ENCODE measurements around the gene VPS51. TPM values are rescaled to one million over a fixed set of nuclear protein-coding genes. Genes with fewer than 3 reads are reported as not detected.

Gene VPS51
- total RNA-seq, 1 experiment from 2014 or later: 113 TPM

DNA sequence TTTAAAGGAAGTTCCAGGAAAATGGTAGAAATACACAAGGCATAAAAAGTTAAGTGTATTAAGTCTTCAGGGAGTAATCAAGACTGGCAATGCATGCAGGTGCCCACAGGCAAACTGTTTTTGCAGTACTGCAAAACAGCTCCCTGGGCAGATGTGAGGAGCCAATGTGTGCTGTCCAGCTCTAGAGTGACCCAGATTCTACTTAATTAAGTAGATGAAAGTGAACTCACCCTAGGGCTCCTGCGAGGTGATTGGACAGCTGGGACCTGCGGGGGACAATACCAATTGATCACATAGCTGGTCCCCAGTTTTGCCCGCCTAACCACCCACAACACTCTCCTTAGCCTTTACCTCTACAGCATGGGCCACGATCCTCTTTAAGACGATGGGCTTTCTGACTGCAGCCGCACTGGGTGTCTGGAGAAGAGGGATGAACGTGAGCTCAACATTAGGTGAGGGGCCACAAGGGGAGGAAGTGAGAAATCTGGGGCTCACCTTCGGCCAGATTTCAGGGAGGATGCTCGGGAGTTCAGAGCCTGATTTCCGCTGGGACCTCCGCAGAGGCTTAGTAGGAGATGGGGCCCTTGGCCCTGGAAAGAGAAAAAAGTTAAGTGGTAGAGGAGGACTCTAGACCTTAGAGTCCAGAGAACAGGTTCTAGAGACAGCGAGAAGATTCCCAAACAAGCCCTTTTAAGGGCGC, 12.7 kb upstream of the VPS51 start:
- Histone ChIP-seq H3K36me3 (ENCODE audit: low read depth) (peaks cover 20% of the 10 kb centered on the region), H3K27me3 (ENCODE audit: insufficient read depth, low read depth) (no peaks in the 10 kb centered on the region), H3K9me3 (ENCODE audit: insufficient read depth, low read depth) (no peaks in the 10 kb centered on the region), H3K79me2 (ENCODE audit: low read depth) (peaks cover 49% of the 10 kb centered on the region), H3F3A (ENCODE audit: insufficient read depth, low read depth) (peaks cover 9% of the 10 kb centered on the region), H3K9me2 (ENCODE audit: insufficient read depth) (no peaks in the 10 kb centered on the region), H3K4me2 (peak overlapping the region; percentile 93), H2AFZ (peak overlapping the region; percentile 90), H3K4me1 (replicated peaks; ENCODE audit: insufficient read depth) (peaks cover 17% of the 10 kb centered on the region), H3K4me3 (peak overlapping the region; percentile 82), H3K27ac (peak overlapping the region; percentile 82; the same call in 1 of the 2 replicates), H4K20me1 (ENCODE audit: insufficient read depth) (no peaks in the 10 kb centered on the region)
- TF ChIP-seq, protein P1, sequence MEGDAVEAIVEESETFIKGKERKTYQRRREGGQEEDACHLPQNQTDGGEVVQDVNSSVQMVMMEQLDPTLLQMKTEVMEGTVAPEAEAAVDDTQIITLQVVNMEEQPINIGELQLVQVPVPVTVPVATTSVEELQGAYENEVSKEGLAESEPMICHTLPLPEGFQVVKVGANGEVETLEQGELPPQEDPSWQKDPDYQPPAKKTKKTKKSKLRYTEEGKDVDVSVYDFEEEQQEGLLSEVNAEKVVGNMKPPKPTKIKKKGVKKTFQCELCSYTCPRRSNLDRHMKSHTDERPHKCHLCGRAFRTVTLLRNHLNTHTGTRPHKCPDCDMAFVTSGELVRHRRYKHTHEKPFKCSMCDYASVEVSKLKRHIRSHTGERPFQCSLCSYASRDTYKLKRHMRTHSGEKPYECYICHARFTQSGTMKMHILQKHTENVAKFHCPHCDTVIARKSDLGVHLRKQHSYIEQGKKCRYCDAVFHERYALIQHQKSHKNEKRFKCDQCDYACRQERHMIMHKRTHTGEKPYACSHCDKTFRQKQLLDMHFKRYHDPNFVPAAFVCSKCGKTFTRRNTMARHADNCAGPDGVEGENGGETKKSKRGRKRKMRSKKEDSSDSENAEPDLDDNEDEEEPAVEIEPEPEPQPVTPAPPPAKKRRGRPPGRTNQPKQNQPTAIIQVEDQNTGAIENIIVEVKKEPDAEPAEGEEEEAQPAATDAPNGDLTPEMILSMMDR (conservative IDR thresholded peaks at IDR 0.05): no peak
- TF ChIP-seq EZH2 (IDR thresholded peaks at IDR 0.05; ENCODE audit: low read depth): no peak
- ChIA-PET CTCF (no interaction called here), POLR2A (ENCODE audit: unreplicated experiment) (no interaction called here)
- BruUV-seq (replicated peaks): TSS peak; percentile 41
- intact Hi-C loops (cut with micrococcal nuclease; ENCODE audit: unreplicated experiment): loop anchor here (5.0 kb wide), 1 partner anchor 41 kb away; the partner anchor contains the start of gene SAC3D1
- peak in 1 of 2 experiments; percentile 2 for DNase-seq

DNA sequence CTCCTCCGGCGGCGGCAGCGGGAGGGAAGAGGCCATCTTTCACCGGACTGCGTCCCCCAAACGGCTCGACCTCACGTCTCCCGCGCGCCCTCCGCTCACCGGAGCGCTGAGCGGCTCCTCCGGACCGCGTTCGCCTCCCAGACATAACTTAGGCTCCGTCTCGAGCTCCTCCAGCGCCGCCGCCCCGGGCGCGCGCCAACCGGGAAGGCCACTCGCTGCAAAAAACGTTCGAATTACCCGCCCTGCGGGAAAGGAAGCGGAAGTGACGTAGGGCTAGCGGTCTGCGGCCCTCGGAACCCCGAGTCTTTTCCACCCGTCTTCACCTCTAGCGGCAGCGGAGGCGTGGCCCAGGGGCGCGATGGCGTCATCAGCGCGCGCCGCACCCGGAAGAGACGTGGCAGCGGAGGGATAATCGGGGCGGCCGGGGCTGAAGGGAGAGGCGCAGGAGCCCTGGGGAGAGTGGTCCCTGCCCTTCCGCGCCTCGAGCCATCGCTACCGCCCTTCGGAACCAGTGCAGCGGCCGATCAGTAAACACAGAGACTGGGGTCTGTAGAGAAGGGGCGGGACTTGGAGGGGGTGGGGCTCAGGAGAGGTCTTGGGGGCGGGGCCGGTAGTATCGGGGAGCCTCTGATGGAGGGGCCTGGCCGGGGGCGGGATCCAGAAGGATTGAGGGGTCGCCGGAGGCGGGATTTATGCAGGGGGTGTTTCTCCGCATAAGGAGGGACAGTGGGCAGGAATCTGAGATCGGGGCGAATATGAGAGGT, 12.0 kb upstream of the VPS51 start, which contains the start of the genes CDCA5 and ZFPL1:
CDCA5 (minus strand) TSS at position 207 of the 764 bp plus-strand sequence; CDS start at position 145, 62 bp downstream.
ZFPL1 (plus strand) TSS at position 389 of the 764 bp plus-strand sequence. CDS start 477 bp downstream, outside the sequence.
- H3K79me2 ChIP-seq (ENCODE audit: low read depth): peaks cover 49% of the 10 kb centered on the region
- peak within 1 kb of the TSS; percentile 82 for H3K4me3 ChIP-seq
- intact Hi-C loops (cut with micrococcal nuclease; ENCODE audit: unreplicated experiment): loop anchor here (1.0 to 5.0 kb wide), 2 partner anchors 12 to 42 kb away; partner anchors contain the start of genes SAC3D1 and VPS51

More for the DNA sequence above, 12.0 kb upstream of the VPS51 start, which contains the start of the genes CDCA5 and ZFPL1:
- Histone ChIP-seq H3K36me3 (ENCODE audit: low read depth) (peaks cover 20% of the 10 kb centered on the region), H3K9me2 (ENCODE audit: insufficient read depth) (no peaks in the 10 kb centered on the region), H3K4me2 (peak within 1 kb of the TSS; percentile 93), H2AFZ (peak within 1 kb of the TSS; percentile 90), H3K4me1 (replicated peaks; ENCODE audit: insufficient read depth) (peaks cover 17% of the 10 kb centered on the region), H3K27me3 (ENCODE audit: insufficient read depth, low read depth) (no peaks in the 10 kb centered on the region), H3K9me3 (ENCODE audit: insufficient read depth, low read depth) (no peaks in the 10 kb centered on the region), H4K20me1 (ENCODE audit: insufficient read depth) (no peaks in the 10 kb centered on the region), H3F3A (ENCODE audit: insufficient read depth, low read depth) (peaks cover 7% of the 10 kb centered on the region), H3K27ac (peak within 1 kb of the TSS; percentile 82)
- ChIA-PET CTCF (no interaction called here), POLR2A (ENCODE audit: unreplicated experiment) (no interaction called here)
- TF ChIP-seq, protein P1 (conservative IDR thresholded peaks at IDR 0.05): no peak
- no peak for TF ChIP-seq EZH2 (IDR thresholded peaks at IDR 0.05; ENCODE audit: low read depth)
- peak; percentile 89 to 97 for DNase-seq
- BruUV-seq (replicated peaks): no TSS peak
